Psoas muscle (tissue), 8 donors: ENCODE data around the gene DTNA. TPM values are rescaled to one million over a fixed set of nuclear protein-coding genes. Genes with fewer than 3 reads are reported as not detected.
A peak's percentile ranks its signal among the peaks of the same experiment; 100 is the strongest.

Experiments used
- ATAC-seq, 4 donors: fragments of 200-7000 bp; cut with Tn5 transposase; one replicate each; pipeline ENCODE4 v1.9.1; 2020; ENCODE audit warnings: moderate library complexity in 3 of 4, mild to moderate bottlenecking in 2 of 4
- DNase-seq, 2 donors: peaks; one replicate each; pipeline ENCODE4 v3.0.0-alpha.2; 2020
- H3K27ac ChIP-seq: fragments of 200-600 bp; one replicate; pipeline ENCODE4 v1.8.0; 2022
- H3K27me3 ChIP-seq, 3 donors: fragments of 200-600 bp in 1 of 3; one replicate each; pipeline versions ENCODE4 v1.6.1 to v1.8.0; 2013 to 2022; ENCODE audit warnings: low read length in 2 of 3, mild to moderate bottlenecking in 2 of 3, moderate library complexity in 1 of 3; ENCODE audit not compliant: insufficient read depth in 3 of 3
- H3K36me3 ChIP-seq, 2 donors: fragments of 200-600 bp in 1 of 2; one replicate each; pipeline versions ENCODE4 v1.6.1 to v1.8.0; 2013 to 2022; ENCODE audit warnings: low read depth in 1 of 2, mild to moderate bottlenecking in 1 of 2, moderate library complexity in 1 of 2; ENCODE audit not compliant: insufficient read depth in 1 of 2
- H3K4me1 ChIP-seq: fragments of 200-600 bp; one replicate; pipeline ENCODE4 v1.8.0; 2022
- H3K4me3 ChIP-seq: fragments of 200-600 bp; one replicate; pipeline ENCODE4 v1.8.0; 2022; ENCODE audit warnings: mild to moderate bottlenecking
- H3K9me3 ChIP-seq: fragments of 200-600 bp; one replicate; pipeline ENCODE4 v1.8.0; 2022
- CTCF ChIP-seq: fragments of 200-600 bp; IDR thresholded peaks from one replicate; pipeline ENCODE4 v1.8.0; 2022; ENCODE audit warnings: antibody characterized with exemption
- WGBS, 3 donors: extraction: QIAGEN DNeasy Blood & Tissue Kit; methylation state at CpG; one replicate each; pipeline versions ENCODE4 v1.1.6 to v1.1.7; 2013; 5-methylcytosine and 5-hydroxymethylcytosine counted together
- intact Hi-C, 2 donors: fragments of 100-400 bp; cut with DNase I; formaldehyde crosslinking; loops; one replicate each; pipeline versions ENCODE4 v1.11.0 to v1.14.2; 2022
- polyA plus RNA-seq, 3 donors: library from polyadenylated mRNA; stranded (reverse); fragments of 200-250 nt; gene quantifications; one replicate each; pipeline ENCODE4 v1.2.3, GENCODE V29; 2013
- total RNA-seq, 4 donors: library from RNA; stranded (reverse); fragmentation: NEBNext Ultra II Directional in 2 of 4; extraction: Animal tissue kit (Norgen Biotek cat#: 25700) in 2 of 4; gene quantifications; one replicate each; pipeline versions ENCODE4 v1.2.1 to v1.2.4, GENCODE V29; 2021 to 2023
- donor health status: healthy with polysubstance abuse.
- donor health status: DM: no; HTN: no; CAD: no; lungs with moderate emphysema.
- donor health status: Bipolar disorder and iron deficiency.
- donor health status: healthy.
- donor health status: DM: yes; HTN: yes; CAD: no.
- donor health status: DM: no; HTN: no; CAD: no.
- donor health status: DM: no; HTN: no; CAD: no.
- donor health status: DM: yes; HTN: yes; CAD: no.

DTNA gene
- total and polyA plus RNA-seq, 7 donors = 12.6 to 103 (median 82.0) TPM

GRCh38 chr18:34800381-34800780 is 90.3 kb downstream of the DTNA start:
- intact Hi-C loops = loop anchor here in 1 of 2 donors (5.0 kb wide), 1 partner anchor 303 kb away; no protein-coding TSS in a partner anchor

DNA sequence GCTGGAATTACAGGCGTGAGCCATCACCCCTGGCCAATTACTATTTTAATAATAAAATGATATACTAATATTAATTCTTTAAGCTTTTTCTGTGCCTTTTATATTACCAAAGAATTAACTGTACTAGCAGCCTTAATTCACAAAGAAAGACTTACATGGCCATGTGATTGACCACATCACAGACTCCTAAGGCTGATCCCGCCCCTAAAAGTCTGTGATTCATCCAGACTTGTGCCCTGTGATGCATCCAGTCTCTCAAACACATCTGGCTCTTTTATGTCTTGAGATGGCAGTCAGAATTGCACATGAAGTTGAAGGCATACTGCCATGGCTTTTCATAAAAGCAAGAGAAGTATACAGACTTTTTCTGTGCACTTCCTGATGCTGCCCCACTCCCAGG is 91.7 kb downstream of the DTNA start:
- peak; percentile 40 to 76 (median 67) for ATAC-seq
- no peaks in the 10 kb centered on the region for H3K36me3 ChIP-seq
- H3K27me3 ChIP-seq = no peaks in the 10 kb centered on the region
- no peak for DNase-seq
- no peak overlapping the region for H3K4me3 ChIP-seq
- no peaks in the 10 kb centered on the region for H3K9me3 ChIP-seq
- no peak overlapping the region for H3K27ac ChIP-seq
- no peak for TF ChIP-seq CTCF
- intact Hi-C loops = loop anchor here in 1 of 2 donors (5.0 kb wide), 1 partner anchor 304 kb away; no protein-coding TSS in a partner anchor
- H3K4me1 ChIP-seq = peaks cover 29% of the 10 kb centered on the region
- 90 to 95% (median 95%) methylated on average over 2 of the region's 2 CpGs for WGBS, 3 donors

More at GRCh38 chr18:34800381-34800780, 90.3 kb downstream of the DTNA start:
- Histone ChIP-seq H3K4me3 (no peak overlapping the region), H3K36me3 (no peaks in the 10 kb centered on the region), H3K27me3 (no peaks in the 10 kb centered on the region), H3K4me1 (peaks cover 31% of the 10 kb centered on the region), H3K9me3 (no peaks in the 10 kb centered on the region), H3K27ac (no peak overlapping the region)
- no peak for TF ChIP-seq CTCF
- WGBS, 3 donors = 90 to 95% (median 91%) methylated on average over 1 of the region's 1 CpG
- ATAC-seq (no peak), DNase-seq (no peak)

GRCh38 chr18:34802959-34803358 is 92.9 kb downstream of the DTNA start:
- H3K4me3 ChIP-seq = no peak overlapping the region
- peak; percentile 41 to 84 (median 56) for ATAC-seq
- no peak overlapping the region for H3K27ac ChIP-seq
- intact Hi-C loops = loop anchor here in 1 of 2 donors (5.0 kb wide), 1 partner anchor 306 kb away; no protein-coding TSS in a partner anchor
- H3K27me3 ChIP-seq = no peaks in the 10 kb centered on the region
- 24 to 36% (median 29%) methylated on average over 3 of the region's 3 CpGs for WGBS, 3 donors
- H3K36me3 ChIP-seq = no peaks in the 10 kb centered on the region
- TF ChIP-seq CTCF = no peak
- no peaks in the 10 kb centered on the region for H3K9me3 ChIP-seq
- DNase-seq = no peak
- H3K4me1 ChIP-seq = peaks cover 30% of the 10 kb centered on the region

GRCh38 chr18:34803877-34804400 is 93.8 kb downstream of the DTNA start:
- intact Hi-C loops = loop anchor here in 1 of 2 donors (5.0 kb wide), 1 partner anchor 307 kb away; no protein-coding TSS in a partner anchor
- DNase-seq (no peak), ATAC-seq (no peak)
- Histone ChIP-seq H3K9me3 (no peaks in the 10 kb centered on the region), H3K27ac (no peak overlapping the region), H3K27me3 (no peaks in the 10 kb centered on the region), H3K4me3 (no peak overlapping the region), H3K36me3 (no peaks in the 10 kb centered on the region), H3K4me1 (peaks cover 30% of the 10 kb centered on the region)
- TF ChIP-seq CTCF = no peak
- WGBS, 3 donors = 71 to 91% (median 86%) methylated on average over 5 of the region's 5 CpGs
